ENCODE data around the gene NCK2.

Gene NCK2

GRCh38 chr2:105928563-105928962, 183.9 kb downstream of the NCK2 start:
- ChIA-PET POLR2A (interaction anchor here (0.7 kb wide), 1 partner anchor 14 kb away, joined by 4 read pairs; no protein-coding TSS in a partner anchor), CTCF (no interaction called here)
- DNase-seq (ENCODE audit: extremely low spot score) = no peak
- no peak for TF ChIP-seq CTCF (IDR thresholded peaks at IDR 0.05; ENCODE audit: control extremely low read depth, extremely low read depth, low read depth, missing control alignments)

GRCh38 chr2:105929516-105929915, 184.8 kb downstream of the NCK2 start:
- POLR2A ChIA-PET = no interaction called here
- no peak for DNase-seq (ENCODE audit: extremely low spot score)
- TF ChIP-seq CTCF (IDR thresholded peaks at IDR 0.05; ENCODE audit: control extremely low read depth, extremely low read depth, low read depth, missing control alignments) = no peak
- CTCF ChIA-PET = interaction anchor here (1.2 kb wide), 1 partner anchor 12 kb away, joined by 3 read pairs; no protein-coding TSS in a partner anchor

- CTCF ChIA-PET = interaction anchor here (1.5 kb wide), 1 partner anchor 8 kb away, joined by 6 read pairs; no protein-coding TSS in a partner anchor
- POLR2A ChIA-PET = no interaction called here
- DNase-seq (ENCODE audit: extremely low spot score) = no peak
- TF ChIP-seq CTCF (IDR thresholded peaks at IDR 0.05; ENCODE audit: control extremely low read depth, extremely low read depth, low read depth, missing control alignments) = no peak
Observed at GRCh38 chr2:105932582-105932981, 187.9 kb downstream of the NCK2 start.

GRCh38 chr2:105933906-105934305, 189.2 kb downstream of the NCK2 start:
- TF ChIP-seq CTCF (IDR thresholded peaks at IDR 0.05; ENCODE audit: control extremely low read depth, extremely low read depth, low read depth, missing control alignments) = no peak
- CTCF ChIA-PET = no interaction called here

GRCh38 chr2:105934467-105934866, 189.8 kb downstream of the NCK2 start:
- TF ChIP-seq CTCF (IDR thresholded peaks at IDR 0.05; ENCODE audit: control extremely low read depth, extremely low read depth, low read depth, missing control alignments) = no peak
- ChIA-PET POLR2A (no interaction called here), CTCF (interaction anchor here (0.8 kb wide), 1 partner anchor 15 kb away, joined by 3 read pairs; no protein-coding TSS in a partner anchor)
- DNase-seq (ENCODE audit: extremely low spot score) = no peak

More at GRCh38 chr2:105933906-105934305, 189.2 kb downstream of the NCK2 start:
- no peak for DNase-seq (ENCODE audit: extremely low spot score)
- POLR2A ChIA-PET = no interaction called here

GRCh38 chr2:105935063-105935462, 190.4 kb downstream of the NCK2 start:
- TF ChIP-seq CTCF (IDR thresholded peaks at IDR 0.05; ENCODE audit: control extremely low read depth, extremely low read depth, low read depth, missing control alignments) = no peak
- DNase-seq (ENCODE audit: extremely low spot score) = no peak
- ChIA-PET POLR2A (no interaction called here), CTCF (interaction anchor here (0.8 kb wide), 1 partner anchor 15 kb away, joined by 3 read pairs; no protein-coding TSS in a partner anchor)

Measured in GM10248 (cell line).